Measurements from ENCODE around the gene NT5C3A.

The NT5C3A gene

GRCh38 chr7:33073243-33073642 lies 10.7 kb upstream of the NT5C3A start:
- Histone ChIP-seq H3K9me3 (ENCODE audit: control insufficient read depth, insufficient read depth, low read depth, low read length) (no peaks in the 10 kb centered on the region), H3K36me3 (ENCODE audit: control insufficient read depth in 2 of 2, insufficient read depth in 1 of 2, low read length in 2 of 2) (no peaks in the 10 kb centered on the region), H3K27ac (ENCODE audit: extremely low read depth, low read depth, low read length) (no peak overlapping the region), H3K4me3 (ENCODE audit: low read depth, low read length) (no peak overlapping the region), H3K4me1 (ENCODE audit: control insufficient read depth, insufficient read depth, low read length) (no peaks in the 10 kb centered on the region)
- ChIA-PET CTCF (interaction anchor here (0.6 to 0.9 kb wide), 3 partner anchors 13 to 1207 kb away, joined by 3 to 5 read pairs (median 3); no protein-coding TSS in a partner anchor), POLR2A (interaction anchor here (1.0 to 2.6 kb wide), 2 partner anchors 10 to 21 kb away, joined by 3 to 11 read pairs; partner anchors contain the start of gene NT5C3A)
- no peak for TF ChIP-seq ZNF426 (tag by site-specific recombination; IDR thresholded peaks at IDR 0.05)
- TF ChIP-seq ZNF223 (tag by site-specific recombination; IDR thresholded peaks at IDR 0.05), result no peak
- no peak for TF ChIP-seq GFI1B (tag by site-specific recombination; IDR thresholded peaks at IDR 0.05)
- no peak for TF ChIP-seq ZNF350 (tag by site-specific recombination; IDR thresholded peaks at IDR 0.05)
- no peak for TF ChIP-seq ZNF202 (tag by site-specific recombination; IDR thresholded peaks at IDR 0.05; ENCODE audit: borderline replicate concordance)
- TF ChIP-seq ZNF239 (tag by site-specific recombination; IDR thresholded peaks at IDR 0.05), result no peak

GRCh38 chr7:33072471-33072870 lies 9.9 kb upstream of the NT5C3A start:
- ChIA-PET CTCF (interaction anchor here (1.0 kb wide), 1 partner anchor 226 kb away, joined by 3 read pairs; no protein-coding TSS in a partner anchor), POLR2A (interaction anchor here (1.0 to 2.6 kb wide), 2 partner anchors 10 to 22 kb away, joined by 3 to 11 read pairs; partner anchors contain the start of gene NT5C3A)
- no peak overlapping the region for H3K4me3 ChIP-seq (ENCODE audit: low read depth, low read length)
- no peaks in the 10 kb centered on the region for H3K36me3 ChIP-seq (ENCODE audit: control insufficient read depth in 2 of 2, insufficient read depth in 1 of 2, low read length in 2 of 2)
- TF ChIP-seq ZFP37 (tag by site-specific recombination; IDR thresholded peaks at IDR 0.05), result no peak
- TF ChIP-seq ZBTB44 (tag by site-specific recombination; IDR thresholded peaks at IDR 0.05), result no peak
- no peak for TF ChIP-seq ZNF335 (tag by site-specific recombination; conservative IDR thresholded peaks at IDR 0.05)
- TF ChIP-seq SP3 (tag by site-specific recombination; IDR thresholded peaks at IDR 0.05), result no peak
- no peak for TF ChIP-seq HIC1 (tag by site-specific recombination; IDR thresholded peaks at IDR 0.05)
- TF ChIP-seq ZNF664 (tag by site-specific recombination; IDR thresholded peaks at IDR 0.05), result no peak
- no peak for TF ChIP-seq ZNF514 (tag by site-specific recombination; IDR thresholded peaks at IDR 0.05)
- no peak for TF ChIP-seq ZNF513 (tag by site-specific recombination; IDR thresholded peaks at IDR 0.05)
- TF ChIP-seq HOXD13 (CRISPR knock-in tag; IDR thresholded peaks at IDR 0.05; ENCODE audit: borderline replicate concordance), result no peak
- no peak for TF ChIP-seq ZNF366 (tag by site-specific recombination; conservative IDR thresholded peaks at IDR 0.05)
- TF ChIP-seq ATF2 (tag by site-specific recombination; IDR thresholded peaks at IDR 0.05; ENCODE audit: low read depth), result no peak
- no peak for TF ChIP-seq ZNF660 (tag by site-specific recombination; IDR thresholded peaks at IDR 0.05)
- no peak for TF ChIP-seq MZF1 (tag by site-specific recombination; IDR thresholded peaks at IDR 0.05; ENCODE audit: borderline replicate concordance)
- TF ChIP-seq GLI2 (tag by site-specific recombination; IDR thresholded peaks at IDR 0.05; ENCODE audit: borderline replicate concordance, low read depth), result no peak
- TF ChIP-seq ZNF571 (tag by site-specific recombination; IDR thresholded peaks at IDR 0.05), result no peak
- no peak for TF ChIP-seq ZNF157 (tag by site-specific recombination; IDR thresholded peaks at IDR 0.05)
- no peak for TF ChIP-seq PRDM4 (tag by site-specific recombination; IDR thresholded peaks at IDR 0.05)
- no peak for TF ChIP-seq ZNF433 (tag by site-specific recombination; IDR thresholded peaks at IDR 0.05; ENCODE audit: low read depth)
- no peak for TF ChIP-seq YY2 (tag by site-specific recombination; IDR thresholded peaks at IDR 0.05)
- TF ChIP-seq ZNF302 (tag by site-specific recombination; IDR thresholded peaks at IDR 0.05; ENCODE audit: low read depth), result no peak
- no peaks in the 10 kb centered on the region for H3K9me3 ChIP-seq (ENCODE audit: control insufficient read depth, insufficient read depth, low read depth, low read length)
- H3K27ac ChIP-seq (ENCODE audit: extremely low read depth, low read depth, low read length), result no peak overlapping the region
- H3K4me1 ChIP-seq (ENCODE audit: control insufficient read depth, insufficient read depth, low read length), result no peaks in the 10 kb centered on the region

All from HEK293 (cell line).